Lower leg skin (tissue), 3 donors: ENCODE results near the gene LTV1.

Experiments used
- POLR2A ChIP-seq, 2 donors: fragments of 450-650 bp; IDR thresholded peaks; one replicate each; pipeline ENCODE4 v1.6.1; 2016 to 2017; ENCODE audit warnings: antibody characterized with exemption in 2 of 2, mild to moderate bottlenecking in 1 of 2, moderate library complexity in 1 of 2
- TF ChIP-seq, protein P1 (sequence below), 3 donors: fragments of 450-650 bp; IDR thresholded peaks; one replicate each; pipeline ENCODE4 v1.5.1; 2016; ENCODE audit warnings: antibody characterized with exemption in 3 of 3, mild to moderate bottlenecking in 3 of 3, moderate library complexity in 2 of 3

GRCh38 chr6:143864234-143864633 is 21.1 kb downstream of the LTV1 start, which contains the start of gene ZC2HC1B:
- TF ChIP-seq, protein P1, sequence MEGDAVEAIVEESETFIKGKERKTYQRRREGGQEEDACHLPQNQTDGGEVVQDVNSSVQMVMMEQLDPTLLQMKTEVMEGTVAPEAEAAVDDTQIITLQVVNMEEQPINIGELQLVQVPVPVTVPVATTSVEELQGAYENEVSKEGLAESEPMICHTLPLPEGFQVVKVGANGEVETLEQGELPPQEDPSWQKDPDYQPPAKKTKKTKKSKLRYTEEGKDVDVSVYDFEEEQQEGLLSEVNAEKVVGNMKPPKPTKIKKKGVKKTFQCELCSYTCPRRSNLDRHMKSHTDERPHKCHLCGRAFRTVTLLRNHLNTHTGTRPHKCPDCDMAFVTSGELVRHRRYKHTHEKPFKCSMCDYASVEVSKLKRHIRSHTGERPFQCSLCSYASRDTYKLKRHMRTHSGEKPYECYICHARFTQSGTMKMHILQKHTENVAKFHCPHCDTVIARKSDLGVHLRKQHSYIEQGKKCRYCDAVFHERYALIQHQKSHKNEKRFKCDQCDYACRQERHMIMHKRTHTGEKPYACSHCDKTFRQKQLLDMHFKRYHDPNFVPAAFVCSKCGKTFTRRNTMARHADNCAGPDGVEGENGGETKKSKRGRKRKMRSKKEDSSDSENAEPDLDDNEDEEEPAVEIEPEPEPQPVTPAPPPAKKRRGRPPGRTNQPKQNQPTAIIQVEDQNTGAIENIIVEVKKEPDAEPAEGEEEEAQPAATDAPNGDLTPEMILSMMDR (IDR thresholded peaks at IDR 0.05) = no peak
- TF ChIP-seq POLR2A (IDR thresholded peaks at IDR 0.05) = no peak
